Measurements from ENCODE around the gene IPO4. TPM values are rescaled to one million over a fixed set of nuclear protein-coding genes. Genes with fewer than 3 reads are reported as not detected.
"Not testable (repeated sequence)": the region's sequence is repeated elsewhere in the genome, so short reads cannot be mapped to it uniquely, and the experiment has no call there.

IPO4 gene
- total and polyA plus RNA-seq, 9 donors, result 5.6 to 50.9 (median 33.5) TPM

DNA sequence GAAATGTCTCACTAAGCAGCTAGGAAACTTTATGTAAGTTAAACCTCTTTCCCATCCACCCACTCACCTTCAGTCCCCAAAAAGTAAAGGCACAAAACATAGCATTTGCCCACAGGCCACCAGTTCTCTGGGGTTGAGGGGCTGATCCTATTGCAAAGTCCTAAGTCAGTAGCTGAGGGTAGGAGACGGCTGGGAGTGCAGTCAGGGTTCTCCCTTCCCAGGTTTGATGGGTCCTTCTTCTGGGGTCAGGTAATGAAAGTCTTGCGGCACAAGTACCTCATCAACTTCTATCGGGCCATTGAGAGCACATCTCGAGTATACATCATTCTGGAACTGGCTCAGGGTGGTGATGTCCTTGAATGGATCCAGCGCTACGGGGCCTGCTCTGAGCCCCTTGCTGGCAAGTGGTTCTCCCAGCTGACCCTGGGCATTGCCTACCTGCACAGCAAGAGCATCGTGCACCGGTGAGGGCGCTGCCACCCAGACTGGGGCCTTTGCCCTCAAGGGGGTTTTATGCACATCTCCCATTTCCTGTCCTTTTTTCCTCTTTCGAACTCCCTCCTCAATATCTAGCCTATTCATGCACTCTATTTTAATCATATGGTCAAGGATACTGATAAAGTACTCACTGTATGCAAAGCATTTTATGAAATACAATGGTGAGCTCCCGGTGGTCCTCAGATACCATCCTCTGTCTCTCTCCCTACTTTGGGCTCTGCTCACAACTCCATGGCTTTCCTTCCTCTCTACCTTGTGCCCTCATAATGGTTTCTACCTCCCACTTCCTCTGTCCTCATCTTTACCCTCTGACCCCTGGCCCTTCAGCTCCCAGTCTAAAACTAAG, 17.9 kb upstream of the IPO4 start:
- Histone ChIP-seq H3K36me3 (no peaks in the 10 kb centered on the region), H3K27ac (no peak overlapping the region), H3K27me3 (no peaks in the 10 kb centered on the region), H3K4me3 (no peak overlapping the region), H3K9me3 (no peaks in the 10 kb centered on the region), H3K4me1 (ENCODE audit: insufficient read depth) (no peaks in the 10 kb centered on the region)
- TF ChIP-seq EP300 (IDR thresholded peaks at IDR 0.05), result no peak
- no peak for TF ChIP-seq POLR2A (IDR thresholded peaks at IDR 0.05)
- TF ChIP-seq, protein P1, sequence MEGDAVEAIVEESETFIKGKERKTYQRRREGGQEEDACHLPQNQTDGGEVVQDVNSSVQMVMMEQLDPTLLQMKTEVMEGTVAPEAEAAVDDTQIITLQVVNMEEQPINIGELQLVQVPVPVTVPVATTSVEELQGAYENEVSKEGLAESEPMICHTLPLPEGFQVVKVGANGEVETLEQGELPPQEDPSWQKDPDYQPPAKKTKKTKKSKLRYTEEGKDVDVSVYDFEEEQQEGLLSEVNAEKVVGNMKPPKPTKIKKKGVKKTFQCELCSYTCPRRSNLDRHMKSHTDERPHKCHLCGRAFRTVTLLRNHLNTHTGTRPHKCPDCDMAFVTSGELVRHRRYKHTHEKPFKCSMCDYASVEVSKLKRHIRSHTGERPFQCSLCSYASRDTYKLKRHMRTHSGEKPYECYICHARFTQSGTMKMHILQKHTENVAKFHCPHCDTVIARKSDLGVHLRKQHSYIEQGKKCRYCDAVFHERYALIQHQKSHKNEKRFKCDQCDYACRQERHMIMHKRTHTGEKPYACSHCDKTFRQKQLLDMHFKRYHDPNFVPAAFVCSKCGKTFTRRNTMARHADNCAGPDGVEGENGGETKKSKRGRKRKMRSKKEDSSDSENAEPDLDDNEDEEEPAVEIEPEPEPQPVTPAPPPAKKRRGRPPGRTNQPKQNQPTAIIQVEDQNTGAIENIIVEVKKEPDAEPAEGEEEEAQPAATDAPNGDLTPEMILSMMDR (IDR thresholded peaks at IDR 0.05), result no peak
- 93 to 96% (median 95%) methylated on average over 11 of the region's 11 CpGs for WGBS, 3 donors
- intact Hi-C loops (cut with DNase I), result no loop called here
- DNase-seq, result peak in 1 of 5 donors; percentile 23

DNA sequence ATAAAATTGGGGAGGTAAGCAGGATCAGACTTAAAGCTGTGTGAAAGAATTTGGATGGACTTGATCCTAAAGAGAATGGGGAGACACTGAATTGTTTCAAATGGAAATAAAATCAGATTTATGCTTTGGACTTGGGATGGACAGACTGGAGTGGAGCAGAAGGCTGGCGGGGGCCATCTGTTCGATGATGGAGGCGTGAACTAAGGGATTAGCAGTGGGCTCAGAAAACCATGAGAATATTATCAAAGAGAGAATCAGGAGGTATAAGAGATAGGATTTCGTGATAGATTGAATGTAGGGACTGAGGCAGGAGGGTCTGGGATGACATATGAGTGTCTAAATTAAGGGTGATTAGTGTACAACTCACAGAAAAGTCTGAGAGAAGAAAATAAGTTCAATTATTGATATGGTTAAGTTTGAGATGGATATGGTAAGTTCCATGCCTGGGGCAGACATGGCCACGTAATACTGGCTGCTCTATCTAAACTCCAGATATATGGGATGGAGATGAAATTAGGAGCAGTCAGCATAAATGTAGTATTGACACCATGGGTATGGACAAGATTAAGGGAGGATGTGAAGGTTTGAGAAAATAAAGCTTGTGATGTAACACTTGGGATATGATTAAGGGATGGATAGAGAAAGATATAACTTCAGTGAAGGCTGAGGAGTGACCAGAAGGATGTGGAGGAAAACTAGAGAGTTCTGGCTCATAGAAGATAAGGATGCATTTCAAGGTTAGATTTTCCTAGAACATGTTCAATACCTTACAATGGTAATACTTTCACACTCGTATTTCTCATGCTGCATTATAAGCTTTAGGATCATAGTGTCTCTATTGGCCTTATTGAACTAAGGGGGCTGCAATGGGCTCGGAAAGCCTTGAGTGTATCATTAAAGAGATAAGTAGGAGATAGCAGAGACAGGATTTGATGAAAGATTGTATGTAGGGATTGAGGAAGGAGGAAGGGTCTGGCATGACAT, 15.8 kb upstream of the IPO4 start:
- no peaks in the 10 kb centered on the region for H3K9me3 ChIP-seq
- H3K4me3 ChIP-seq, result no peak overlapping the region
- WGBS, 3 donors, result 89 to 94% (median 91%) methylated on average over 7 of the region's 7 CpGs
- no peaks in the 10 kb centered on the region for H3K27me3 ChIP-seq
- H3K4me1 ChIP-seq (ENCODE audit: insufficient read depth), result no peaks in the 10 kb centered on the region
- intact Hi-C loops (cut with DNase I), result no loop called here
- TF ChIP-seq, protein P1 (IDR thresholded peaks at IDR 0.05), result no peak
- TF ChIP-seq POLR2A (IDR thresholded peaks at IDR 0.05) (no peak), EP300 (IDR thresholded peaks at IDR 0.05) (no peak)
- no peak overlapping the region for H3K27ac ChIP-seq
- no peak for DNase-seq
- H3K36me3 ChIP-seq, result no peaks in the 10 kb centered on the region

DNA sequence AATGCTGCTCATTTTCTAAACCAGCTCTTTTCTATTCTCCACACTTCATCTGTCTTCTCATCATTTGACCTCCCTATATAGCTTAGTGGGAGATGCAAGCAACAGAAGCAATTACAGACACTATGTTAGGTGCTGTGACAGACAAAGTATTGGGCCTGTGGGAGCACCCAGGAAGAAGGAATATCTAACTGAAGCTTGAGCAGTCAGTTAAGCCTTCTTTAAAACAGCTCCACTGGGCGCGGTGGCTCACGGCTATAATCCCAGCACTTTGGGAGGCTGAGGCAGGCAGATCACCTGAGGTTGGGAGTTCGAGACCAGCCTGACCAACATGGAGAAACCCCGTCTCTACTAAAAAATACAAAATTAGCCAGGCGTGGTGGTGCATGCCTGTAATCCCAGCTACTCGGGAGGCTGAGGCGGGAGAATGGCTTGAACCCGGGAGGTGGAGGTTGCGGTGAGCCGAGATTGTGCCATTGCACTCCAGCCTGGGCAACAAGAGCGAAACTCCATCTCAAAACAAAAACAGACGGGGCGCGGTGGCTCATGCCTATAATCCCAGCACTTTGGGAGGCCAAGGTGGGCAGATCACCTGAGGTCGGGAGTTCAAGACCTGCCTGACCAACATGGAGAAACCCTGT, 14.8 kb upstream of the IPO4 start:
- not testable (repeated sequence) for H3K36me3 ChIP-seq
- 94 to 96% (median 96%) methylated on average over 16 of the region's 16 CpGs for WGBS, 3 donors

DNA sequence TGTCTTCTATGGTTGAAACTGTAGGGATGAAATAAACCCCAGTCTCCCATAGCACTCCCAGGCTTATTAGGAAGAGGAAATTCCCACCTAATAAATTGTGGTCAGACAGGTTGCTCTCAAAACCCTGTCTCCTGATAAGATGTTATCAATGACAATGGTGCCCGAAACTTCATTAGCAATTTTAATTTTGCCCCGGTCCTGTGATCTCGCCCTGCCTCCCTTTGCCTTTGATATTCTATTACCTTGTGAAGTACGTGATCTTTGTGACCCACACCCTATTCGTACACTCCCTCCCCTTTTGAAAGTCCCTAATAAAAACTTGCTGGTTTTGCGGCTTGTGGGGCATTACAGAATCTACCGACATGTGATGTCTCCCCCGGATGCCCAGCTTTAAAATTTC, 13.9 kb upstream of the IPO4 start:
- H3K36me3 ChIP-seq; H3K9me3 ChIP-seq; H3K27me3 ChIP-seq; H3K4me1 ChIP-seq (ENCODE audit: insufficient read depth); H3K27ac ChIP-seq; H3K4me3 ChIP-seq; intact Hi-C loops (cut with DNase I); DNase-seq: not testable (repeated sequence)
- 87 to 91% (median 88%) methylated on average over 8 of the region's 8 CpGs for WGBS, 3 donors

More for the DNA sequence above, 14.8 kb upstream of the IPO4 start:
- peak in 1 of 5 donors; percentile 14 for DNase-seq
- H3K9me3 ChIP-seq; H3K27ac ChIP-seq; H3K27me3 ChIP-seq; H3K4me1 ChIP-seq (ENCODE audit: insufficient read depth); intact Hi-C loops (cut with DNase I); H3K4me3 ChIP-seq: not testable (repeated sequence)

DNA sequence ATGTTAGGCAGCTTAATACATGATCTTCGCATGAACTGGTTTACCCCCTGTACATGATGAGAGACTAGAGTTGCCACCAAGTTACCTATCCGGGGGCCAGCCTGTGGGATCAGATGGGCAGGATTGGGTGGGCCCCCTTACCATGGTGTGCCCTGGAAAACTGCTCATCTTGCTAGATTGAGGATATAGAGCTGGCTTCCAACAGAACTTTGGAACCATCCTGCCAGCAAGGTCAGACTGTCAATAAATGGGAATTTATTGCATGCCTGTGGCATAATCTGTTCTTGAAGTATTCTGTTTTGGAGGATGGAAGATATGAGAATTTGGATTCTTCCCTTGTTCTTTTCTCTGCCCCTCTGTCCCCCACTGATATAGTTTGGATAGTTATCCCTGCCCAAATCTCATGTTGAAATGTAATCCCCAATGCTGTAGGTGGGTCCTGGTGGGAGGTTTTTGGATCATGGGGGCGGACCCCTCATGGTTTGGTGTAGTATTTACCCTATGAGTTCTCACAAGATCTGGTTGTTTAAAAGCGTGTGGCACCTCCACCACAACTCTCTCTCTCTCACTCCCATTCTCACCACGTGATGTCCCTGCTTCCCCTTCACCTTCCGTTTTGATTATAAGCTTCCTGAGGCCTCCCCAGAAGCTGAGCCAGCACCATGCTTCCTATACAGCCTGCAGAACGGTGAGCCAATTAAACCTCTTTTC, 10.4 kb upstream of the IPO4 start:
- intact Hi-C loops (cut with DNase I), result no loop called here
- H3K27me3 ChIP-seq, result no peaks in the 10 kb centered on the region
- 77 to 87% (median 84%) methylated on average over 7 of the region's 7 CpGs for WGBS, 3 donors
- H3K27ac ChIP-seq, result no peak overlapping the region
- peaks cover 4% of the 10 kb centered on the region for H3K4me1 ChIP-seq (ENCODE audit: insufficient read depth)
- H3K9me3 ChIP-seq, result no peaks in the 10 kb centered on the region
- no peak overlapping the region for H3K4me3 ChIP-seq
- DNase-seq, result no peak
- no peak for TF ChIP-seq EP300 (IDR thresholded peaks at IDR 0.05)
- H3K36me3 ChIP-seq, result no peaks in the 10 kb centered on the region

All from ovary (tissue), 9 donors.